Breast epithelium (tissue), 4 donors: Measurements from ENCODE around the gene TMEM123. TPM values are rescaled to one million over a fixed set of nuclear protein-coding genes. Genes with fewer than 3 reads are reported as not detected.
"Not testable (repeated sequence)": the region's sequence is repeated elsewhere in the genome, so short reads cannot be mapped to it uniquely, and the experiment has no call there.

Experiments used
- DNase-seq, 2 donors: peaks; one replicate each; pipeline ENCODE4 v3.0.0-alpha.2; 2019; ENCODE audit warnings: low spot score in 2 of 2
- H3K27ac ChIP-seq, 2 donors: fragments of 200-600 bp; sonication (generic) in 1 of 2; one replicate each; pipeline ENCODE4 v1.5.1; 2016 to 2019; ENCODE audit warnings: mild to moderate bottlenecking in 1 of 2
- H3K27me3 ChIP-seq, 2 donors: fragments of 200-600 bp; sonication (generic) in 1 of 2; one replicate each; pipeline versions ENCODE4 v1.5.1 to v1.6.0; 2017 to 2019; ENCODE audit warnings: control low read depth in 1 of 2, mild to moderate bottlenecking in 1 of 2
- H3K36me3 ChIP-seq: fragments of 200-600 bp; one replicate; pipeline ENCODE4 v1.5.1; 2019
- H3K4me1 ChIP-seq, 2 donors: fragments of 200-600 bp; sonication (generic); one replicate each; pipeline ENCODE4 v1.5.1; 2016 to 2019; ENCODE audit warnings: control low read depth in 1 of 2
- H3K4me3 ChIP-seq, 3 donors: fragments of 200-600 bp; sonication (generic); 1 replicate in 2 of 3; 2 replicates in 1 of 3; pipeline ENCODE4 v1.5.1; 2016 to 2019; ENCODE audit warnings: mild to moderate bottlenecking in 3 of 3, moderate library complexity in 2 of 3
- H3K9me3 ChIP-seq, 2 donors: fragments of 200-600 bp; sonication (generic) in 1 of 2; one replicate each; pipeline ENCODE4 v1.5.1; 2016 to 2019; ENCODE audit warnings: control low read depth in 1 of 2
- POLR2A ChIP-seq: fragments of 450-650 bp; IDR thresholded peaks from one replicate; pipeline ENCODE4 v1.6.1; 2016; ENCODE audit warnings: antibody characterized with exemption, mild to moderate bottlenecking, moderate library complexity
- POLR2AphosphoS5 ChIP-seq, 3 donors: sonication (generic); formaldehyde crosslinking; IDR thresholded peaks; one replicate each; pipeline ENCODE4 v1.6.1; 2017; ENCODE audit warnings: antibody characterized with exemption in 3 of 3
- intact Hi-C: fragments of 100-400 bp; cut with DNase I; formaldehyde crosslinking; loops from one replicate; pipeline ENCODE4 v1.15.1; 2023; ENCODE audit warnings: low total_unique reads
- total RNA-seq, 3 donors: library from RNA; depleted of rRNA; stranded (reverse); fragments of >200 nt; gene quantifications; one replicate each; pipeline ENCODE4 v1.1.0, GENCODE V29; 2016
- TF ChIP-seq, protein P1 (sequence below), 3 donors: fragments of 450-650 bp; IDR thresholded peaks; one replicate each; pipeline ENCODE4 v1.5.1; 2016 to 2017; ENCODE audit warnings: antibody characterized with exemption in 3 of 3, mild to moderate bottlenecking in 3 of 3, moderate library complexity in 3 of 3

Gene TMEM123
- total RNA-seq, 3 donors from 2014 or later, result 74.6 to 307 (median 167) TPM

DNA sequence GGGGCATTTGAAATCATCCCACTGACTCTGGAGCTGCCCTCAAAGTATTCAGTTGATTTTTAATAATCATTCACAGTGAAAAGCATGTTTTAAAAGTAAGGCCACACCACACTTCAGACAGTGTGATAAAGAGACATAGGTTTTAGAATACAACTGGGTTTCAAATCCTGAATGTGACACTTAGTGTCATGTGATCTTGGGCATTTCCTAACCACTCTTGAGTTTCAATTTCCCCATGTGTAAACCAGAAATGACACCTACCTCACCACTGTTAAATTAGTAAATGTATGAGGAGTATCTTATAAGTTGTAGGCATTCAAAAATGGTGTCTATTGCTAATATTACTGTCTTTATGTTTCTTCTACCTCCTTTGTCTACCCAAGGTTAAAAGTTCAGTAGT is 5.4 kb downstream of the TMEM123 start:
- Histone ChIP-seq H3K36me3 (no peaks in the 10 kb centered on the region), H3K9me3 (no peaks in the 10 kb centered on the region), H3K4me1 (peaks cover 0 to 12% of the 10 kb centered on the region in 2 donors), H3K27ac (no peak overlapping the region), H3K4me3 (no peak overlapping the region), H3K27me3 (no peaks in the 10 kb centered on the region)
- TF ChIP-seq, protein P1, sequence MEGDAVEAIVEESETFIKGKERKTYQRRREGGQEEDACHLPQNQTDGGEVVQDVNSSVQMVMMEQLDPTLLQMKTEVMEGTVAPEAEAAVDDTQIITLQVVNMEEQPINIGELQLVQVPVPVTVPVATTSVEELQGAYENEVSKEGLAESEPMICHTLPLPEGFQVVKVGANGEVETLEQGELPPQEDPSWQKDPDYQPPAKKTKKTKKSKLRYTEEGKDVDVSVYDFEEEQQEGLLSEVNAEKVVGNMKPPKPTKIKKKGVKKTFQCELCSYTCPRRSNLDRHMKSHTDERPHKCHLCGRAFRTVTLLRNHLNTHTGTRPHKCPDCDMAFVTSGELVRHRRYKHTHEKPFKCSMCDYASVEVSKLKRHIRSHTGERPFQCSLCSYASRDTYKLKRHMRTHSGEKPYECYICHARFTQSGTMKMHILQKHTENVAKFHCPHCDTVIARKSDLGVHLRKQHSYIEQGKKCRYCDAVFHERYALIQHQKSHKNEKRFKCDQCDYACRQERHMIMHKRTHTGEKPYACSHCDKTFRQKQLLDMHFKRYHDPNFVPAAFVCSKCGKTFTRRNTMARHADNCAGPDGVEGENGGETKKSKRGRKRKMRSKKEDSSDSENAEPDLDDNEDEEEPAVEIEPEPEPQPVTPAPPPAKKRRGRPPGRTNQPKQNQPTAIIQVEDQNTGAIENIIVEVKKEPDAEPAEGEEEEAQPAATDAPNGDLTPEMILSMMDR (IDR thresholded peaks at IDR 0.05), result no peak
- TF ChIP-seq POLR2A (no peak), POLR2AphosphoS5 (IDR thresholded peaks at IDR 0.05) (no peak)
- no peak for DNase-seq
- intact Hi-C loops, result no loop called here

DNA sequence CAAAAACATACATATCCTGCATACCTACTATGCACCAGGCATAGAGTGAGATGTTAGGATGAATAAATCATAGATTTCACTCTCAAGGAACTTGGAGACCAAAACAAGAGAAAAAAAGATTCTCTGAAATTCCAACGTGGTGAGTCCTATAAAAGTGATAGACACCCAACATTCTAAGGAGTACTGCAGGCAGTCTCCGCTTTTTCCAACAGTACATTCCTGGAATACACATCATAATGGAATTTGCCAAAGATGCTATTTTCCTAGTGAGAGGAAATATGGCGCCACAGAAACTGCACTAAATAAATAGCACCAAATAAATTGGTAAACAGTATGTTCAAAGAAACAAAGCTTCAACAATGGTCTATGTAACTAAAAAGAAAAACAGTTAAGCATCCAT is 6.0 kb downstream of the TMEM123 start:
- no peak for DNase-seq
- no peak for TF ChIP-seq POLR2AphosphoS5 (IDR thresholded peaks at IDR 0.05)
- TF ChIP-seq POLR2A, result no peak
- TF ChIP-seq, protein P1 (IDR thresholded peaks at IDR 0.05), result no peak
- H3K27me3 ChIP-seq, result no peaks in the 10 kb centered on the region
- peaks cover 0 to 12% of the 10 kb centered on the region in 2 donors for H3K4me1 ChIP-seq
- intact Hi-C loops, result no loop called here
- no peak overlapping the region for H3K27ac ChIP-seq
- H3K4me3 ChIP-seq, result no peak overlapping the region
- H3K9me3 ChIP-seq, result no peaks in the 10 kb centered on the region
- no peaks in the 10 kb centered on the region for H3K36me3 ChIP-seq

DNA sequence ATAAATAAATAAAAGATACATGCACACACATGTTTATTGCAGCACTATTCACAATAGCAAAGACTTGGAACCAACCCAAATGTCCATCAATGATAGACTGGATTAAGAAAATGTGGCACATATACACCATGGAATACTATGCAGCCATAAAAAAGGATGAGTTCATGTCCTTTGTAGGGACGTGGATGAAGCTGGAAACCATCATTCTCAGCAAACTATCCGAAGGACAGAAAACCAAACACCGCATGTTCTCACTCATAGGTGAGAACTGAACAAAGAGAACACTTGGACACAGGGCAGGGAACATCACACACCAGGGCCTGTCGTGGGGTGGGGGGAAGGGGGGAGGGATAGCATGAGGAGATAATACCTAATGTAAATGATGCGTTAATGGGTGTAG is 7.9 kb downstream of the TMEM123 start:
- H3K9me3 ChIP-seq, DNase-seq, H3K27me3 ChIP-seq, H3K4me3 ChIP-seq, H3K36me3 ChIP-seq, H3K27ac ChIP-seq, intact Hi-C loops: not testable (repeated sequence)
- peaks cover 0 to 10% of the 10 kb centered on the region in 2 donors for H3K4me1 ChIP-seq

DNA sequence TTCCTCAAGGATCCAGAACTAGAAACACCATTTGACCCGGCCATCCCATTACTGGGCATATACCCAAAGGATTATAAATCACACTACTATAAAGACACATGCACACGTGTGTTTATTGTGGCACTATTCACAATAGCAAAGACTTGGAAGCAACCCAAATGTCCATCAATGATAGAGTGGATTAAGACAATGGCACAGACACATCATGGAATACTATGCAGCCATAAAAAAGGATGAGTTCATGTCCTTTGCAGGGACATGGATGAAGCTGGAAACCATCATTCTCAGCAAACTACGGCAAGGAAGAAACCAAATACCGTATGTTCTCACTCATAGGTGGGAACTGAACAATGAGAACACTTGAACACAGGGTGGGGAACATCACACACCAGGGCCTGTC is 8.4 kb downstream of the TMEM123 start:
- H3K36me3 ChIP-seq, DNase-seq, H3K27me3 ChIP-seq, H3K4me3 ChIP-seq, H3K27ac ChIP-seq, H3K9me3 ChIP-seq, intact Hi-C loops, H3K4me1 ChIP-seq: not testable (repeated sequence)

DNA sequence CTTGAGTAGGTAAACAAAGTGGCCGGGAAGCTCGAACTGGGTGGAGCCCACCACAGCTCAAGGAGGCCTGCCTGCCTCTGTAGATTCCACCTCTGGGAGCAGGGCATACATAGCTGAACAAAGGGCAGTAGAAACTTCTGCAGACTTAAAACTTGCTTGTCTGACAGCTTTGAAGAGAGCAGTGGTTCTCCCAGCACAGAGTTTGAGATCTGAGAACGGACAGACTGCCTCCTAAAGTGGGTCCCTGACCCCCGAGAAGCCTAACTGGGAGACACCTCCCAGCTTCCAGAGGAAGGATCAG is 13.6 kb downstream of the TMEM123 start:
- H3K9me3 ChIP-seq, H3K36me3 ChIP-seq, H3K27me3 ChIP-seq, H3K27ac ChIP-seq, intact Hi-C loops, H3K4me3 ChIP-seq, DNase-seq, H3K4me1 ChIP-seq: not testable (repeated sequence)

DNA sequence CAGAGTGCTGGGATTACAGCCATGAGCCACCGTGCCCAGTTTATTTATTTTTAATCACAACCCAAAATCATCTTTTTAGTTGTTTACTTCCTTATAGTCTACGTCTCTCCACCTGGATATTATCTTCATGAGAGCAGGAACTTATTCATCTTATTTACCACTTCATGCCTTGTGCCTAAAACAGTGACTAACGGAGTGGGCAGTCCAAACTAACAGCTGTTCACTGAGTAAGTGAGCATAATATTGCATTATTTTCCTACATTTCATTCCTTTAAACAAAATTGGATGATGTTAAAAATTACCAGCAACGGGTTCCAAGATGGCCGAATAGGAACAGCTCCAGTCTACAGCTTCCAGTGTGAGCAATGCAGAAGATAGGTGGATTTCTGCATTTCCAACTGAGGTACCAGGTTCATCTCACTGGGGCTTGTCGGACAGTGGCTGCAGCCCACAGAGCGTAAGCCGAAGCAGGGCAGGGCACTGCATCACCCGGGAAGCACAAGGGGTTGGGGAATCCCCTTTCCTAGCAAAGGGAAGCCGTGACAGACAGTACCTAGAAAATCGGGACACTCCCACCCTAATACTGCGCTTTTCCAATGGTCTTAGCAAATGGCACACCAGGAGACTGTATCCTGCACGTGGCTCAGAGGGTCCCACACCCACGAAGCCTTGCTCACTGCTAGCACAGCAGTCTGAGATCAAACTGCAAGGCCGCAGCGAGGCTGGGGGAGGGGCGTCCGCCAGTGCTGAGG is 14.1 kb downstream of the TMEM123 start:
- intact Hi-C loops, result no loop called here
- Histone ChIP-seq H3K27ac (no peak overlapping the region), H3K36me3 (no peaks in the 10 kb centered on the region), H3K4me3 (no peak overlapping the region), H3K9me3 (no peaks in the 10 kb centered on the region), H3K4me1 (peaks cover 0 to 3% of the 10 kb centered on the region in 2 donors), H3K27me3 (no peaks in the 10 kb centered on the region)
- no peak for TF ChIP-seq POLR2A
- TF ChIP-seq, protein P1 (IDR thresholded peaks at IDR 0.05), result no peak
- no peak for TF ChIP-seq POLR2AphosphoS5 (IDR thresholded peaks at IDR 0.05)
- no peak for DNase-seq

DNA sequence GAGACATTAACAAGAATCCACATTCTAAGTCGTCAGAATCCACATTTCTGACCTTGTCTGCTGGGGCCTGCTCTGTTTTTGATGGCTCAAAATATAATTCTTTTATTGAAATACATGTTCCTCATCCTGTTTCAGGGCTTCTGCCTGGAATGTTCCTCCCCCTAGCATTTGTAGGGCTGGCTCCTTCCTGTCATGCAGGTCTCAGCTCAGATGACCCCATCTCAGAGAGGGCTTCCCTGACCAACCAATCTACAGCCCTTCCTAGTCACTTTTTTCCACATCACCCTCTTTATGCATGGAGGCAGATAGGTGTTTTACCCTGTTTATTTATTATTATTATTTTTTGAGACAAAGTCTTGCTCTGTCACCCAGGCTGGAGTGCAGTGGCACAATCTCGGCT is 14.8 kb downstream of the TMEM123 start:
- H3K9me3 ChIP-seq, result peaks cover 0 to 2% of the 10 kb centered on the region in 2 donors
- H3K4me1 ChIP-seq, result peaks cover 0 to 3% of the 10 kb centered on the region in 2 donors
- intact Hi-C loops, result no loop called here
- H3K36me3 ChIP-seq, result no peaks in the 10 kb centered on the region
- TF ChIP-seq POLR2A, result no peak
- TF ChIP-seq POLR2AphosphoS5 (IDR thresholded peaks at IDR 0.05), result no peak
- TF ChIP-seq, protein P1 (IDR thresholded peaks at IDR 0.05), result no peak
- H3K4me3 ChIP-seq, result no peak overlapping the region
- DNase-seq, result no peak
- no peaks in the 10 kb centered on the region for H3K27me3 ChIP-seq
- H3K27ac ChIP-seq, result no peak overlapping the region
